Central memory CD4-positive, alpha-beta T cell (primary cell): Measurements from ENCODE around the gene MAN2B2.
"Not testable (repeated sequence)": the region's sequence is repeated elsewhere in the genome, so short reads cannot be mapped to it uniquely, and the experiment has no call there.

Experiments used
- DNase-seq: peaks from one replicate; pipeline ENCODE4 v3.0.0; 2022

The MAN2B2 gene

DNA sequence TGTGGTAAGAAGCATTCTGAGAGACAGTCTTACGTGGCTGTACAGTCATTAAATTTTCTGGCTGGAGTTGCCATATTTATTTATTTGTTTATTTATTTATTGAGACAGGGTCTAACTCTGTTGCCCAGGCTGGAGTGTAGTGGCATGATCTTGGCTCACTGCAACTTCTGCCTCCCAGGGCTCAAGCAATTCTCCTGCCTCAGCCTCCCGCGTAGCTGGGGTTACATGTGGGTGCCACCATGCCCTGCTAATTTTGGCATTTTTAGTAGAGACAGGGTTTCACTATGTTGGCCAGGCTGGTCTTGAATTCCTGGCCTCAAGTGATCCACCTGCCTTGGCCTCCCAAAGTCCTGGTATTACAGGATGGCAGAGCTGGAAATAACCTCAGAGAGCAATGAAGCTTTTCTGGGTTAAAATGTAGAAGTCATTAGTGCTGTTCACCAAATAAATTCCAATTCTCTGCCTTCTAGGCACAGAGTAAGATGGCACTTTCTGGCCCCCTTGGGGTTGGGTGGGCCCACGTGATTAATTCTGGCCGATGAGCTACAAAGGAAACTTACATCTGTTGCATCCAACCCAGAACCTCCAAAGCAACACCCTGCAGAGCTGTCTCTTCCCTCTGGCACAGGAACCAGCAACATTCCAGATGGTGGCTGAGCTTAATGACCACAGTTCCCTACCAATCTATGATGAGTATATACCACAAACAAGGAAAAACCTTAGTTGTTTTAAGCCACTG lies 70.0 kb downstream of the MAN2B2 start:
- no peak for DNase-seq

DNA sequence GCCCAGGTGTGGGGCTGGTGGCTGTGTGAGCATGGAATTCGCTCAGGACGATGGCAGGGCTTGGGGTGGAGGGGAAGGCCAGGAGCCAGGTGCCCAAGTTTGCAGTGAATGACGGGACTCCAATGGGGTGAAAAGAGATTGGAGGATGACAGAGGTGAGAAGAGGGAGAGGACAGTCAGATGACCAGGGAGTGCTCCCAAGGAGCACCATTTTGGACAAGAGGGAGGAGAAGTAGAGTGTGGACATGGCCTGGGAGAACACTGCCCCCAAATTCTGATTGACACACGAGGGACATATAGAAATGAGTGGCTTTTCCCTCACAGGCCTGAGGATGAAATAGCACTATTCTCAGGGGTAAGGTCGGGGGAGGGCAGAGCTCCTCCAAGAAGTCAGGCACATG lies 72.2 kb downstream of the MAN2B2 start:
- DNase-seq, result no peak

DNA sequence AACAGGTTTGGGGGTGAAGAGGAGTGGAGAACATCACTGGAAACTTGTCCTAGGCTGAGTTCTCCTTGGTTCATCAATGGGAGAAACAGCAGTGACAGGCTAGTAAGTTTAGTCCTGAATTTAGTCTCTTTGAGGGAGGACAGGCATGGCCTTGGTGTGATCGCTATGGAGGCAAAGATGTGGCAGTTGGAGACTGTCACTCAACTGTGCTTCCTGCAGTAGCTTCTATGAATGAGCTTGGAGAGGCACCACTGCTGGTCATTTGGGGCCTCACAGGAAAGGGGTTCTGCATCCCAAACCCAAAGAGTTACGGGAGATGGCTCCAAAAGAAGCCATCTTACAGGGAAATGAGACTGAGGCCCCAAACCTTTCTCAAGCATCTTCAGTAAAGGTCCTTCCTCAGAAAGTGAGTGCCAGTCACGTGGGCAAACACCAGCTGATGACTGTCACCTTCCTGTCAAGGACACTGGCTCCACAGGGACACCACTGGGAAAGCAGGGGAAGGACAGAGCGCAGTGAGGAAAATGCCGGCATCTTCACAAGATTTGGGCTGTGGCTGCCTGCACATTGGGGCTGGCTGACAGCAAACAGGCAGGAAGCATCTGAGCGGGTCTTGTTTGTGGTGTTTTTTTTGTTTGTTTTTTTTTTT lies 72.7 kb downstream of the MAN2B2 start:
- DNase-seq, result no peak

DNA sequence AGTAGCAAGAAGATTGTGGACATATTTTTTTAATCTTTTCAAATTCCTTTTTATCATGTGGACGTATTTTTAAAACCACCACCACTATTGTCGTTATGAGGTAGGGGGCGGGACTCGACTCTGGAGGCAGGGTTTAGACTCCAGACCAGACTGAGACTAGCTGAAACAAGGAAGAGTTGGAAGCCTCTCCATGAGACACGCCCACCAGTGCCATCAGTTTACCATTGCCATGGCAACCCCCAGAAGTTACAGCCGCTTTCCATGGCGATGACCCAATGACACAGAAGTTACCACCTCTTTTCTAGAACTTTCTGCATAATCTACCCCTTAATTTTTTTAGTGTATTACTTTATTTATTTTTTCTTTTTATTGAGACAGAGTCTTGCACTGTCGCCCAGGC lies 74.2 kb downstream of the MAN2B2 start:
- DNase-seq, result no peak

DNA sequence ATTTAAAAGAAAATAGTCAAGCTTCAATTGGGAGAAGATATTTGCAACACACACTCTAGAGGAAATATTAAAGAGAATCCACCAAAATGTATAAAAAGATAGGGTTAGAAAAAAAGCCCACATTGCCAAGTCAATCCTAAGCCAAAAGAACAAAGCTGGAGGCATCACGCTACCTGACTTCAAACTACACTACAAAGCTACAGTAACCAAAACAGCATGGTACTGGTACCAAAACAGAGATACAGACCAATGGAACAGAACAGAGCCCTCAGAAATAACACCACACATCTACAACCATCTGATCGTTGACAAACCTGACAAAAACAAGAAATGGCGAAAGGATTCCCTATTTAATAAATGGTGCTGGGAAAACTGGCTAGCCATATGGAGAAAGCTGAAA lies 79.2 kb downstream of the MAN2B2 start:
- DNase-seq, result not testable (repeated sequence)

DNA sequence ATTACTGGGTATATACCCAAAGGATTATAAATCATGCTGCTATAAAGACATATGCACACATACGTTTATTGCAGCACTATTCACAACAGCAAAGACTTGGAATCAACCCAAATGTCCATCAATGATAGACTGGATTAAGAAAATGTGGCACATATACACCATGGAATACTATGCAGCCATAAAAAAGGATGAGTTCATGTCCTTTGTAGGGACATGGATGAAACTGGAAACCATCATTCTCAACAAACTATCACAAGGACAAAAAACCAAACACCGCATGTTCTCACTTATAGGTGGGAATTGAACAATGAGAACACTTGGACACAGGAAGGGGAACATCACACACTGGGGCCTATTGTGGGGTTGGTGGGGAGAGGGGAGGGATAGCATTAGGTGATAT lies 80.3 kb downstream of the MAN2B2 start:
- not testable (repeated sequence) for DNase-seq

DNA sequence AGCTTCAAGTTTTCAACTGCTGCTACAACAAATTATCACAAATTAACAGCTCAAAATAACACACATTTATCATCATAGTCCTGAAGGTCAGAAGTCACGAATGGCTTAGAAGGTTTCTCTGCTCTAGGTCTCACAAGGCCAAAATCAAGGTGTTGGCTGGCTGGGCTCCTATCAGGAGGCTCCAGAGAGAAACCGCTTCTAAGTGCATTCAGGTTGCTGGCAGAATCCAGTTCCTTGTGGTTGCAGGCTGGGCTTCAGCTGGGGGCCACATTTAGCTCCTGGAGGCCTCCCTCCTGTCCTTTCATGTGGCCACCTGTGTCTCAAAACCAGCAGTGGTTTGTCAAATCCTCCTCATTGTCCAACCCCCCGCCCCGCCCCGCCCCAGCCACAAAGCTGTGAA lies 80.9 kb downstream of the MAN2B2 start:
- no peak for DNase-seq

DNA sequence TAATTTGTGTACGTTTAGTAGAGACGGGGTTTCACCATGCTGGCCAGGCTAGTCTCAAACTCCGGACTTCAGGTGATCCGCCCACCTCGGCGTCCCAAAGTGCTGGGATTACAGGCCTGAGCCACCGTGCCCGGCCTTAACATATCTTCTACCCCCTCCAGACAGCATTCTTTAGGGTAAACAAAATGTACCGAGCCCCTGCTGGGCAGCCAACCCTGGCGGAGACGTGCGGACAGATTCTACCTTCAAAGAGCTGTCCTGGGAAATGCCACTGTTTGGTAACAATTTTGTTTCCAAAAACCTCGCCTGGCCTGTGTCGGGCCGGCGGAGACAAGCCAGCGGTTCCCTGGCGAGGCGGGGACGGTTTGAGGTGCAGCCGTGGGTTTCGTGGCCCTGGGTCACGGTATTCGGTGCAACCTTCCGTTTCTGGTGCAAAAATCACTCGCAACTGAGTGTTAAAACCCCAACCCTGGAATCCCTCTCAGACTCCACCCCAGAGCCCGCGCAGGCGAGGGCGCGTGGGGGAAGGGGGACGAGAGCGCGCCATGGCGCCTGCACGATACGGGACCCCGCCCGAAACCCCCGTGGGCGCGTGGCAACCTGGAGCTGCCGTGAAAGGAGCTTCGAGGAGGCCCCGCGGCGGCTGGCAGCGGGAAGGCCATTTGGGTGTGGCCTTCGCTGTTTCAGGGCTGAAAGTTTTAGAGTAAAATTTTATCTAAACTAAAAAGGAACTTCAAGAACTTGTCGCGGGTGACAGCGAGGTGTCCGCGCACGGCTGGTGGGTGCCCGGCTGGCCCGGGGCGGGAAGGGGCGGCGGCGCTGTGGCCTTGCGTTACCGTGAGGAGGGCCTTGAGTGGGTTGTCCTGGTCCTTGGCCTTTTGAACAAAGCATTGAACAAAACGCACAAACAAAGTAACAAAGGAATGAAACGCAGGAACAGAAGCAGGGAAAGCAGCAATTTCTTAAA lies 82.5 kb downstream of the MAN2B2 start:
- DNase-seq, result no peak

DNA sequence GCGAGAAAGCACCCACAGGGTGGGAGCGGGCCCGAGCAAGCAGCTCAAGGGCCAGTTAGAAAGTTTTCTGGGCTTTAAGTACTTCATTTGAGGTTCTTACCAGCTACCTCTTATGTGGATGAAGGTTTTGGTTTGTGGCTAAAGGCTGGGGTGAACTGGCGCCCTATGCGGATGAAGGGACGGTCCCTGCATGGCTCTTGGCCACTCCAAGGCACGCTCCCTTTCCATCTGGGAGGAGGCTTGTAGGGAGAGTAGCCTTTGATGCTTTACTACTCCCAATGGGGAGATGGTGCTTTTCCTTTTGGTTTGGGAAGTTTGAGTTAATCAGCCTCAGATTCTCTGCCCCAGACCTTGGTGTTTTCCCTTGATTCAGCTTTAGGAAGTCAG lies 83.2 kb downstream of the MAN2B2 start:
- DNase-seq, result no peak

DNA sequence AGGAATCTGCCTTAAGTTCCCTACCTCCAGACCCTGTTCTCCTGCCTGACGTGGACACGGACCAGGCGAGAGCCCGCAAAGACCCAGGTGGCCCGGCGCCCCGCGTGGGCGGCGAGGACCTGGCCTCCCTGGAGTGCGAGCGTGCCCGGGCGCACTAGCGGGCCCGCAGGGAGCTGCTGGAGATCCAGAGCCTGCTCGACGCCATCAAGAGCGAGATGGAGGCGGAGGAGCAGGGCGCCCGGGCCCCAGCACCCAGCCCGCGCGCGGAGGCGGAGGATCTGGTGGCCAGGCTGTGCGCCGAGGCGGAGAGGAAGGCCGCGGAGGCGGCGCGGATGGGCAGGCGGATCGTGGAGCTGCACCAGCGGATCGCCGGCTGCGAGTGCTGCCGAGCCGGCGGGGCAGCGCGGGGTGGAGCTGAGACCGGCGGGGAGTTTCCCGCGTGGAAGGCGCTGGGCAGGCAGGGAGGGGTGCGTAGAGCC lies 83.6 kb downstream of the MAN2B2 start:
- DNase-seq, result peak; percentile 56

DNA sequence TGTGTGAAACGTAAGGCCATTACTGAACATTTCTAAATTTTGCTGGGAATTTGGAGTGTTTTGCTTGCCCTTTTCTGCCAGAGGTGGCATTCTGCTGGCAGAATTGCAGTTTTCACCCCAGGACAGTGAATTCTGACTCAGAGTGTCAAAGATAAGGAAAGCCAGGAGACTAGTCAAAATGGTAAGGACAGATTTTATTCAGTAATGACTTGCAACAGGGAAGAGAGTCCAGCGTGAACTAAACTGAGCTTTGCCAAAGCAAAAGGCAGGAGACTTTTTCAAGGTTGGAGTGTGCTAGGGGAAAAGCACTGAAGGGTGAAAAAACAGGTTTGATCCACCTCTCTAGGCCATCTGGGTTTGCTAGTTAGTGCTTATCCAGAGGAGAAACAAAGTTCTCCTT lies 84.9 kb downstream of the MAN2B2 start:
- DNase-seq, result no peak

DNA sequence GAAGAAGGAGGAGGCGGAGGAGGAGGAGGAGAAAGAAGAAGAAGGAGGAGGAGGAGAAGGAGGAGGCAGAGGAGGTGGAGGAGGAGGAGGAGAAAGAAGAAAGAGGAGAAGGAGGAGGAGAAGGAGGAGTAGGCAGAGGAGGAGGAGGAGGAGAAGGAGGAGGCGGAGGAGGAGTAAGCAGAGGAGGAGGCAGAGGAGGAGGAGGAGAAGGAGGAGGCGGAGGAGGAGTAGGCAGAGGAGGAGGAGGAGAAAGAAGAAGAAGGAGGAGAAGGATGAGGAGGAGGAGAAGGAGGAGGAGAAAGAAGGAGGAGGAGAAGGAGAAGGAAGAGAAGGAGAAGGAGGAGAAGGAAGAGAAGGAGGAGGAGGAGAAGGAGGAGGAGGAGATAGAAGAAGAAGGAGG lies 85.4 kb downstream of the MAN2B2 start:
- DNase-seq, result no peak

DNA sequence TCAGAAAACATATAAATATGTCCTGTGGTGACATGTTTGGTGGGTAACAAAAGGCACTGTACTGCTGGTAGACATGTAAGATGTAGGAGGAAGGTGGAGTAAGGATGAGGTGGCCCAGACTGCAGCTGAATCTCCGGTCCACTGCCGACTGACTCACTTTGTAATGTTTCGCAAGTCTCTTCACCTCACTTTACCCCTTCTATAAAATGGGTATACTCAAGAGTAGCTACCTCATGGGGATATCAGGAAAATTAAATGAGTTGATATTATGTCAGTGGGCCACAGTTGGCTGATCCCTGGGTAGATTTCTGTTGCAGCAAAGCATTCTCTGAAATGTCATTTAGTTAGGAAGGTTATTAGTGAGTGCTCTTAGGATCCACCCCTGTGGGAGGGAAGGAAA lies 87.6 kb downstream of the MAN2B2 start:
- DNase-seq, result no peak

DNA sequence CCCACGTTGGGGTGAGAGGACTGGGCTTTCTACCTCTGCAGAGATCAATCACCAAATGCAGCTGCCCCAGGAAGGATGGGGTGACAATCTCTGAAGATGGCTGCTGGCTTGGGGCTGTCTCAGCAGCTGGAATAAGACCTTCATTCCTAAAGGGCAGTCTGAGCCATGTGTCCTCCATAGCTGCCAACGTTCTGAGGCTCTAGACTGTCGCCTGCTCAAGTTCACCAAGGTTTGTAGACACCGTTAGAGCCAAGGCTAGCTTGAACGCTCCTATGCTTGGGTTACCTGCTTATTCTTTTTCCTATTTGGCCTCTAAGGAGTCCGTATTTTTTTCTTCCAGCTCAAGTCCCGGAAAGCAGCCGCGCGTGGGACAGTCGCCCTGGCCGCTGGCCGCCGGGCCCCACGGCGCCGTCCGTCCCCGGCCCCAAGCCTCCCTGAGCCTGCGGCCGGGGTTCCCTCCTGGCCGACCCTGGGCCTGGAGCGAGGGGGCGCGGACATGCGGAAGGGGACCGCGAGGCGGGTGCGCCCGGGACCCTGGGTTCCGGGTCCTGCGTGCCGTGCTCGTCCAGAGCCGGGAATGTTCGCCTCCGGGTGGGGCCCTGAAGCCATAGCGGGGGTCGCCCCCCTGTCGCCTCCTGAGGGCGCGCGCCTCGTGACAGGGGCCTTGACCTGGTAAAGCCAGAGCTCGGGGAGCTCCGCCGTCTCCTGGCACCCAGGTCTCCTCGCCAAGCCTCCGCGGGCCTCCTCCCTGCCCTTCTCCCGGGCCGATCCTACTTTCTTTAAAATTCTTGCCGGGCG lies 88.8 kb downstream of the MAN2B2 start:
- no peak for DNase-seq

DNA sequence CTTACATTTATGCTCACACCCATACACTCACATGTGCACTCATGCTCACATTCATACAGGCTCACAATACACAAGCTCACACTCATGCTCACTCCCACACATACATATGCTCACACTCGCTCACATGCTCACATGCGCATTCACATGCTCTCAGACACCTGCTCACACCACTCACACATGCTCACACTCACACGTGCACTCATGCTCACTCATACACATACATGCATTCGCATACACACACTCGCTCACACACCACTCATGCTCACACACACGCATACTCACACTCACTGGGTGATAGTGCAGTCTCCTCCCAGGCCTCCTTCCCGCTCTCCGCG lies 90.3 kb downstream of the MAN2B2 start:
- no peak for DNase-seq

DNA sequence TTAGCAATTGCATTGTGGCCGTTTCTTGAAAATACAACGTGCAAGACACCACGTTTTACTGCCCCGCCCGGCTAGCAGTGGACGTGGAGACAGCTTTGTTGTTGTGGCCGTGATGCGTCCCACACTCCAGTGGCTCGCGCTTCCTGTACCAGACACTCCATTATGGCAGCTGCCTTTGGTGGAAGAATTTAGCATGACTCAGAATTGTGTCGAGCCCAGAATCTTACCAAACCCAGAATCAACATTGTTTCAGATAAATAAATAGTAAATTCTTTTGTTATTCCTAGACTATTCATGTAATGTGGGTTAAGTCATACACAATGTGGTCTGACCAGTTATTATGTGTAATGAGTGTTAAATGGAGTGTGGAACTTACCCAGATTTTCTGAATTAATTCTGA lies 93.4 kb downstream of the MAN2B2 start:
- no peak for DNase-seq

DNA sequence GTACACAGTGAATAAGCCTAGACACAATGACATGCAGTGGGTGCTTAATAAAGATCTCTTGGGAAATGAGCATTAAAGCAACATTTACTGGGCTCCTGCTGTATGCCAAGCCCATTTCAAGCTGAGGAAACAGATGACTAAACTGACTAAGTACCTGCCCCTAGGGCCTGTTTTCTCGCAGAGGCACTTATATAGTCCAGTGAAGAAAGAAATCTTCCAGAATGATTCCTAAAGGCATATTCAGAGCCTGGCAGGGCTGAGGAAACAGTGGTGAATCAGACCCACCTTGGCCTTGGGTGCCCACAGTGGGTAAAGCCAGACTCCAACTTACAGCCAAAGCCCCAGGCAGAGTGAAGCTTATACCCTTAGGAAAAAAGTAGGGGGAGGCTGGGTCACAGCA lies 96.7 kb downstream of the MAN2B2 start:
- no peak for DNase-seq

DNA sequence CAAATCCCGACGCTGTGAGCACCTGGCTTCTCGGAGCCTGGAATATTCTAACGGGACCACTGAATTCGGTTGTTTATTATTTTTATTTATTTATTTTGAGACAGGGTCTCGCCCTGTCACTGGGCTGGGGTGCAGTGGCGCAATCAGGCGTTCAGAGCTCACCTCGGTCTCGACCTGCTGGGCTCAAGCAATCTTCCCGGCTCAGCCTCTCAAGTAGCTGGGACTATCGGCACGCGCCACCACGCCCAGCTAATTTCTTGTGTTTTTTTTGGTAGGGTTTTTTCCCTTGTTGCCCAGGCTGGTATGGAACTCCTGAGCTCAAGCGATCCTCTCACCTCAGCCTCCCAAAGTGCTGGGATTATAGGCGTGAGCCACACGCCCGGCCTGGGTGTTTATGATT lies 97.1 kb downstream of the MAN2B2 start:
- DNase-seq, result no peak

DNA sequence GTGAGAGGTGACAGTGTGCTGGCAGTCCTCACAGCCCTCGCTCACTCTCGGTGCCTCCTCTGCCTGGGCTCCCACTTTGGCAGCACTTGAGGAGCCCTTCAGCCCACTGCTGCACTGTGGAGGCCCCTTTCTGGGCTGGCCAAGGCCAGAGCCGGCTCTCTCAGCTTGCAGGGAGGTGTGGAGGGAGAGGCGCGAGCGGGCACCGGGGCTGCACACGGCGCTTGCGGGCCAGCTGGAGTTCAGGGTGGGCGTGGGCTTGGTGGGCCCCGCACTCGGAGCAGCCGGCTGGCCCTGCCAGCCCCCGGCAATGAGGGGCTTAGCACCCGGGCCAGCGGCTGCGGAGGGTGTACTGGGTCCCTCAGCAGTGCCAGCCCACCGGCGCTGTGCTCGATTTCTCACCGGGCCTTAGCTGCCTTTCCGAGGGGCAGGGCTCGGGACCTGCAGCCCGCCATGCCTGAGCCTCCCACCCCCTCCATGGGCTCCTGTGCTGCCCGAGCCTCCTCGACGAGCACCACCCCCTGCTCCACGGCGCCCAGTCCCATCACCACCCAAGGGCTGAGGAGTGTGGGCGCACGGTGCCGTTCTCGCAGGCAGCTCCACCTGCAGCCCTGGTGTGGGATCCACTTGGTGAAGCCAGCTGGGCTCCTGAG lies 97.7 kb downstream of the MAN2B2 start:
- DNase-seq, result not testable (repeated sequence)
